GM06990 (cell line): ENCODE data around the gene SYTL2.

Experiments
- DNase-seq: peaks from one replicate; pipeline ENCODE4 v3.0.0-alpha.2; 2011; ENCODE audit not compliant: insufficient read length; ENCODE audit errors: extremely low read depth
- H3K27me3 ChIP-seq: replicated peaks from 2 replicates; pipeline ENCODE4 v1.6.0; 2011; ENCODE audit warnings: low read length; ENCODE audit not compliant: control insufficient read depth, insufficient read depth
- H3K36me3 ChIP-seq: 2 replicates; pipeline ENCODE4 v1.5.1; 2011; ENCODE audit warnings: low read length; ENCODE audit not compliant: control insufficient read depth, insufficient read depth
- H3K4me3 ChIP-seq: replicated peaks from 2 replicates; pipeline ENCODE4 v1.5.1; 2011; ENCODE audit warnings: low read depth, mild to moderate bottlenecking, control low read depth, low read length
- TF ChIP-seq, protein P1 (sequence below): IDR thresholded peaks from 2 replicates; pipeline ENCODE4 v1.5.1; 2011; ENCODE audit warnings: low read length, control low read depth, mild to moderate bottlenecking, inconsistent platforms; ENCODE audit not compliant: insufficient read depth, poor library complexity, severe bottlenecking

SYTL2 gene

DNA sequence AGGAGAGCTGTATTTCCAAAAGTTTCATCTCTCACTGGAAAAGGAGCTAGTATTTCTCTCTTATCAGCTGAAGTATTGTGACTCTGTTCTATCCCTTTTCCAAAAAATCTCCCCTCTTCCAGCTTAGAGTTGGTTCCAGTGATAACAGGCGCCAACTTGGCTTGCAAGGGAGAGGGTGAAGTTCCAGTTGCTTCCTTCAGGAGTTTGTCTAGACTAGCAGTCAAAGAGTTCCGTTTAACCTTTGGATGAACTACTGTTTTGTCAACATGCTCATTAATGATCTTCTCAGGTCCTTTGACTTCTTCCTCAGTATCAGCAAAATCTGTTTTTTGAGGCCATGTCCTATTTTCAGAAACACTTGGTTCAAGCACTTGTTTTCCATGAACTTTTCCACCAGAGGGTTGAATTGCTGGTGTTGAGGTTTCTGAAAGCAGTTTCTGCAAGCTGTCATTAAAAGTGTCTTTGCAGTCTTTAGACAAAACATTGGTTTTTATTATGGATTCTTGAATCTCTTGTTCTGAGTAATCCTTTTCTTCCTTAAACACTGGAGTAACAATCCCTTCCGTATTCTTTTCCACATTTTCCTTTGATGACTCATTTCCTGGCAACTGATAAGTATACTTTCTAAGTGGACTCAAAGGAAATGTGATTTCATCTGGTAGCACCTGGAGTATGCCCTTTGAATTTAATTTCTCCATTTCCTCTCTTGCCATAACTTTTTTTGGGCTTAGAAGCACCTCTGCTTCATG lies 85.3 kb downstream of the SYTL2 start:
- H3K36me3 ChIP-seq: no peaks in the 10 kb centered on the region
- TF ChIP-seq, protein P1, sequence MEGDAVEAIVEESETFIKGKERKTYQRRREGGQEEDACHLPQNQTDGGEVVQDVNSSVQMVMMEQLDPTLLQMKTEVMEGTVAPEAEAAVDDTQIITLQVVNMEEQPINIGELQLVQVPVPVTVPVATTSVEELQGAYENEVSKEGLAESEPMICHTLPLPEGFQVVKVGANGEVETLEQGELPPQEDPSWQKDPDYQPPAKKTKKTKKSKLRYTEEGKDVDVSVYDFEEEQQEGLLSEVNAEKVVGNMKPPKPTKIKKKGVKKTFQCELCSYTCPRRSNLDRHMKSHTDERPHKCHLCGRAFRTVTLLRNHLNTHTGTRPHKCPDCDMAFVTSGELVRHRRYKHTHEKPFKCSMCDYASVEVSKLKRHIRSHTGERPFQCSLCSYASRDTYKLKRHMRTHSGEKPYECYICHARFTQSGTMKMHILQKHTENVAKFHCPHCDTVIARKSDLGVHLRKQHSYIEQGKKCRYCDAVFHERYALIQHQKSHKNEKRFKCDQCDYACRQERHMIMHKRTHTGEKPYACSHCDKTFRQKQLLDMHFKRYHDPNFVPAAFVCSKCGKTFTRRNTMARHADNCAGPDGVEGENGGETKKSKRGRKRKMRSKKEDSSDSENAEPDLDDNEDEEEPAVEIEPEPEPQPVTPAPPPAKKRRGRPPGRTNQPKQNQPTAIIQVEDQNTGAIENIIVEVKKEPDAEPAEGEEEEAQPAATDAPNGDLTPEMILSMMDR: no peak
- H3K27me3 ChIP-seq: no peaks in the 10 kb centered on the region; the same call in 1 of the 2 replicates
- no peak for DNase-seq
- H3K4me3 ChIP-seq: no peak overlapping the region

DNA sequence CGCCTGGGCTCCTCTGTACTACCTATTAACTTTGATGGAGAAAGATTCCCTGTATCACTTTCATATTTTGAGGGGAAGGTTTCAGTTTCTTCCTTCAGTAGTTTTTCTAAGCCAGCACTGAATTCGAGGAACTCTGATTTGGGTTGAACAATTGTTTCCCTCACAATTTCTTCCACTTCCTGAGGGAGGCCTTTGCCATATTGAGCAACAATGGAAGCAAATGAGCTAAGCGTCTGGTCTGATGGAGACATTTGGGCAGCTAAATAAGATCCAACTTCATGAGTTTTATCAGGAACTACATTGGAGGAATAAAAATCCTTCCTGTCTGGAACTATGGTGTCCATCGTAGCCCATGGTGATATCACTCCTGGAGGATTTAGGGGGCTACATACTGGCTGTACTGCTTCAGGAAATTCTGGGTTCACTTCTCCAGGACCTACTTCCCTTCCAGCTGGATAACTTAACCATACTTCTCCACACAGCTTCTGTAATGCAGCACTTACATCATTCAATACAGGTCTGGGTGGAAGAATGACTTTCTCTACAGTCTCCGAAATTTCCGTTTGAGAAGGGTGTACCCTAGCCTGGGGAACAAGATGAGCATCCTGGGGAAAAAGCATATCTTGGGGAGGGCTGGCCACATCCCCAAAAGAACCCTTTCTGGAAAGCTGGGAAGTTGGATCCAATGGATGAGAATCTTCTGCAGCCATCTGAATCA lies 86.0 kb downstream of the SYTL2 start:
- TF ChIP-seq, protein P1: no peak
- DNase-seq: no peak
- no peaks in the 10 kb centered on the region for H3K36me3 ChIP-seq
- no peak overlapping the region for H3K4me3 ChIP-seq
- no peaks in the 10 kb centered on the region; the same call in 1 of the 2 replicates for H3K27me3 ChIP-seq

DNA sequence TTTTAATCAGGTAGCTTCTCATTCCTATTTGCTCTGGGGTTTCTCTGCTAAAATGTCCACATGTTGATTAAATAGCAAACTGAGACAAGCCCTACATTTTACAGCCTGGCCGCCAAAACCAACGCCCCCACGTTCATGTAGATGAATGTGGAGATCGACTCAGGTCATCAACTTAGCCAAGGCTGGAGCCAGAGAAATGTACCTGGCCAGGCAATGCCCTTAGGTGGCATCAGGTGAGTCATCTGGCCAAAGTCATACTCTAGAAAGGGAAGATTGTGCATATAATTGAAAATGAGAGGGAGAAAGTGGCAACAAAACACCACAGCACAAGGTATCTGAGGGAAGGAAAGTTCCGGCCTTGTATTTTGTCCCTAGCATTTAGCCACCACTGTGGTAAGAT lies 87.9 kb downstream of the SYTL2 start:
- Histone ChIP-seq H3K36me3 (no peaks in the 10 kb centered on the region), H3K4me3 (no peak overlapping the region), H3K27me3 (no peaks in the 10 kb centered on the region; the same call in 1 of the 2 replicates)
- DNase-seq: no peak
- TF ChIP-seq, protein P1: no peak

DNA sequence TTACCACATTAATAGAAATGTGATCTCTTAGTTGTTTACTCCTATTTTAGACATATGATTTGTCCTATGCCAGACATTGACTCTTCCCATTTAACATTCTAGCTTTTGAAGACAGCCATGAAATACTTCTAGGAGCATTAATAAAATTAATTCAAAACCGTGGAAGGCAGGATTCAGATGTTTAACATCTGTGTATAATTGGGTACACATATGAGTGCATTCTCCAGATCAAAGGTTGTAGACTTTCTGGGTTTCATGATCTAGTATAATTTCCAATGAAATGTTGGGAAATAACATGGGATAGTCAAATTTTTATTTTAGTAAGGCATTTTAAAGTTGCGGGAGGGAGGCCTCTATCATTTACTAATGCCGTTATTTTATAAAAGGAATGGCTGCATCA lies 89.8 kb downstream of the SYTL2 start:
- Histone ChIP-seq H3K4me3 (no peak overlapping the region), H3K27me3 (no peaks in the 10 kb centered on the region), H3K36me3 (no peaks in the 10 kb centered on the region)
- TF ChIP-seq, protein P1: no peak
- no peak for DNase-seq

DNA sequence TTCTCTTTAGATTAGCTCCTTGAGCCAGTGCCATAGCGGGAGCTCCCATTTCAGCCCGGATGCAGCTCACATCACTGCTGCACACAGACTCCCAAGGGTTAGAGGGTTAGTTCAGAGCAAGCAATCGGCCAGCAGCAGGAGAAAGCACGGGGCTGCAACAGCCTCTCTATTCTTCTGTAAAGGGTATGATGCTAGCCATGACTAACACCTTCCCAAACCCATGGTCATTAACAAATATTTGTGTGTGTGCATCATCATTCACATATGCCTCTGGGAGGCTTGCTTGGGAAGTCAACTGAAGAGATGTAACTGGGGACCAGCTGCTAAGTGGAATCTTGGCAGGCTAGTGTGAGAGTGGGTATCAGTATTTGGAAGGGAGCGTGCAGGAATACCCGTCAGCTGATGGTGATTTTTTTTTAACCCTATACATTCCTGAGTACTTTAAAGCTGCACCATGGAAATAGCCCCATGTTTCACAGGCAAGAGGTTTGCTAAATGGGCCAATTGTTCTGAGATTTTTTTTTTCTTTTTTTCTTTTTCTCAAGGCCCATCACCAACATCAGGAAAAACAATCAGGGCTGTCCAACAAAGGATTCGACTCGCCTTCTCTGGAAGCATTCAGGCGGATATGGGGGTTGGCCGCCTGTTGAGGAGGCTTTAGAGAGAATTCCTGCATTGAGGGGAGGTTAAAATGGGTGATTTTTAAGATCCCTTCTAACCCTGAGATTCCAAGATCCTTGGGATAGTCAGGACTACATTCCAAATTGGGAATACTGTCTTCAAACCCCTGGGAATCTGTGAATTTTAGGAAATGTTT lies 91.7 kb downstream of the SYTL2 start:
- Histone ChIP-seq H3K4me3 (no peak overlapping the region), H3K36me3 (no peaks in the 10 kb centered on the region), H3K27me3 (no peaks in the 10 kb centered on the region)
- DNase-seq: no peak
- TF ChIP-seq, protein P1: no peak
